GM19452 (cell line): ENCODE measurements around the gene LDHB.
"Not testable (repeated sequence)": the region's sequence is repeated elsewhere in the genome, so short reads cannot be mapped to it uniquely, and the experiment has no call there.

ENCODE experiments used
- ATAC-seq: cut with Tn5 transposase; IDR thresholded peaks from one replicate; pipeline ENCODE4 v1.9.1; 2021; ENCODE audit not compliant: unreplicated experiment

Gene LDHB

GRCh38 chr12:21662122-21662792 is 4.6 kb upstream of the LDHB start:
- ATAC-seq = no peak

GRCh38 chr12:21661396-21662093 is 3.9 kb upstream of the LDHB start:
- ATAC-seq = not testable (repeated sequence)

- no peak for ATAC-seq
Measured at GRCh38 chr12:21659383-21659782, 1.7 kb upstream of the LDHB start.

- peak; percentile 36 for ATAC-seq
Measured at GRCh38 chr12:21656905-21657325, 727 bp downstream of the LDHB start.

GRCh38 chr12:21655591-21655990 is 2.1 kb downstream of the LDHB start:
- ATAC-seq = no peak

GRCh38 chr12:21651821-21652220 is 5.8 kb downstream of the LDHB start:
- ATAC-seq = no peak

GRCh38 chr12:21650997-21651396 is 6.6 kb downstream of the LDHB start:
- no peak for ATAC-seq

GRCh38 chr12:21649034-21649433 is 8.6 kb downstream of the LDHB start:
- ATAC-seq = no peak

- no peak for ATAC-seq
Measured at GRCh38 chr12:21648378-21648777, 9.3 kb downstream of the LDHB start.

- no peak for ATAC-seq
Measured at GRCh38 chr12:21647179-21647578, 10.5 kb downstream of the LDHB start.

- not testable (repeated sequence) for ATAC-seq
Measured at GRCh38 chr12:21645041-21645500, 12.6 kb downstream of the LDHB start.

GRCh38 chr12:21644516-21644915 is 13.1 kb downstream of the LDHB start:
- ATAC-seq = no peak

GRCh38 chr12:21643758-21644157 is 13.9 kb downstream of the LDHB start:
- ATAC-seq = no peak

GRCh38 chr12:21642707-21643389 is 14.8 kb downstream of the LDHB start:
- ATAC-seq = peak; percentile 57

GRCh38 chr12:21638054-21638891 is 19.4 kb downstream of the LDHB start:
- ATAC-seq = no peak

- ATAC-seq = no peak
Measured at GRCh38 chr12:21634245-21634644, 23.4 kb downstream of the LDHB start.

GRCh38 chr12:21631367-21631766 is 26.3 kb downstream of the LDHB start:
- no peak for ATAC-seq

GRCh38 chr12:21627924-21628323 is 29.7 kb downstream of the LDHB start:
- ATAC-seq = no peak

- no peak for ATAC-seq
Measured at GRCh38 chr12:21618566-21618965, 39.1 kb downstream of the LDHB start.

GRCh38 chr12:21617030-21617429 is 40.6 kb downstream of the LDHB start:
- no peak for ATAC-seq

- no peak for ATAC-seq
Measured at GRCh38 chr12:21615431-21615830, 42.2 kb downstream of the LDHB start.
